GM12891 (cell line): ENCODE results near the gene FAHD1.
"Not testable (repeated sequence)": the region's sequence is repeated elsewhere in the genome, so short reads cannot be mapped to it uniquely, and the experiment has no call there.

ENCODE experiments used
- DNase-seq: peaks from one replicate; pipeline ENCODE4 v3.0.0; 2011; ENCODE audit warnings: low spot score; ENCODE audit not compliant: insufficient read length
- FAIRE-seq: peaks from 2 replicates; lab custom pipeline; 2011; peaks lifted over from hg19 to GRCh38; lab: Jason Lieb, UNC
- PAX5 ChIP-seq: IDR thresholded peaks from 2 replicates; pipeline ENCODE4 v1.6.1; 2011; ENCODE audit warnings: low read length, moderate library complexity, mild to moderate bottlenecking; ENCODE audit not compliant: insufficient read depth, severe bottlenecking
- POLR2A ChIP-seq: IDR thresholded peaks from 2 replicates; pipeline ENCODE4 v1.6.1; 2011; ENCODE audit warnings: low read depth, low read length, control low read depth
- POLR2AphosphoS5 ChIP-seq: IDR thresholded peaks from 2 replicates; pipeline ENCODE4 v1.6.1; 2011; ENCODE audit warnings: low read depth, low read length, control low read depth
- POU2F2 ChIP-seq: IDR thresholded peaks from 2 replicates; pipeline ENCODE4 v1.6.1; 2011; ENCODE audit warnings: low read depth, mild to moderate bottlenecking, control low read depth, low read length, moderate library complexity
- SPI1 ChIP-seq: IDR thresholded peaks from 2 replicates; pipeline ENCODE4 v1.6.1; 2011; ENCODE audit warnings: low read depth, low read length, control low read depth
- TAF1 ChIP-seq: IDR thresholded peaks from 2 replicates; pipeline ENCODE4 v1.6.1; 2011; ENCODE audit warnings: low read depth, low read length, control low read depth

The FAHD1 gene

GRCh38 chr16:1865902-1866690 is 39.1 kb downstream of the FAHD1 start:
- no peak for FAIRE-seq
- no peak for TF ChIP-seq POU2F2
- no peak for TF ChIP-seq POLR2A
- TF ChIP-seq TAF1, result no peak
- no peak for TF ChIP-seq PAX5
- no peak for TF ChIP-seq POLR2AphosphoS5
- no peak for DNase-seq

- FAIRE-seq (no peak), DNase-seq (no peak)
- TF ChIP-seq POU2F2, result no peak
- no peak for TF ChIP-seq PAX5
- no peak for TF ChIP-seq POLR2A
- TF ChIP-seq SPI1, result no peak
- TF ChIP-seq POLR2AphosphoS5, result no peak
- no peak for TF ChIP-seq TAF1
Measured at GRCh38 chr16:1870365-1871082, 43.5 kb downstream of the FAHD1 start.

GRCh38 chr16:1871974-1872635 is 45.1 kb downstream of the FAHD1 start, which contains the start of gene MEIOB:
TSS of gene MEIOB (minus strand) at chr16:1872164. CDS start at chr16:1868175, 3,989 bp downstream.
- DNase-seq, result no peak
- no peak for FAIRE-seq
- TF ChIP-seq PAX5, result no peak
- no peak for TF ChIP-seq POLR2AphosphoS5
- no peak for TF ChIP-seq POU2F2
- no peak for TF ChIP-seq POLR2A
- TF ChIP-seq TAF1, result no peak
- TF ChIP-seq SPI1, result no peak

GRCh38 chr16:1874854-1875253 is 47.8 kb downstream of the FAHD1 start:
- no peak for DNase-seq
- FAIRE-seq, result peak; percentile 13
- TF ChIP-seq TAF1 (no peak), POU2F2 (no peak), PAX5 (no peak), POLR2AphosphoS5 (no peak), SPI1 (no peak), POLR2A (no peak)

GRCh38 chr16:1876066-1876465 is 49.1 kb downstream of the FAHD1 start:
- not testable (repeated sequence) for DNase-seq
- peak; percentile 51 for FAIRE-seq

GRCh38 chr16:1876468-1876867 is 49.5 kb downstream of the FAHD1 start:
- no peak for FAIRE-seq
- TF ChIP-seq POLR2A (no peak), PAX5 (no peak), SPI1 (peak; percentile 2; the same call in 1 of the 2 replicates), POU2F2 (no peak), TAF1 (no peak), POLR2AphosphoS5 (no peak)
- DNase-seq, result no peak

GRCh38 chr16:1877089-1877488 is 50.1 kb downstream of the FAHD1 start:
- FAIRE-seq (no peak), DNase-seq (no peak)
- TF ChIP-seq POLR2A (no peak), TAF1 (no peak), POU2F2 (no peak), POLR2AphosphoS5 (no peak), SPI1 (no peak), PAX5 (no peak)

- no peak for TF ChIP-seq PAX5
- TF ChIP-seq SPI1, result no peak
- no peak for FAIRE-seq
- no peak for DNase-seq
Measured at GRCh38 chr16:1877804-1878203, 50.8 kb downstream of the FAHD1 start.

GRCh38 chr16:1878256-1878655 is 51.2 kb downstream of the FAHD1 start:
- TF ChIP-seq SPI1, result no peak
- FAIRE-seq (no peak), DNase-seq (no peak)
